ENCODE measurements around the gene TMEM212. TPM values are rescaled to one million over a fixed set of nuclear protein-coding genes. Genes with fewer than 3 reads are reported as not detected.

The TMEM212 gene
- total and polyA plus RNA-seq, 9 of the 15 experiments (the other 6 are each of a cell fraction or from before 2014, with no cell fraction given) = not detected

DNA sequence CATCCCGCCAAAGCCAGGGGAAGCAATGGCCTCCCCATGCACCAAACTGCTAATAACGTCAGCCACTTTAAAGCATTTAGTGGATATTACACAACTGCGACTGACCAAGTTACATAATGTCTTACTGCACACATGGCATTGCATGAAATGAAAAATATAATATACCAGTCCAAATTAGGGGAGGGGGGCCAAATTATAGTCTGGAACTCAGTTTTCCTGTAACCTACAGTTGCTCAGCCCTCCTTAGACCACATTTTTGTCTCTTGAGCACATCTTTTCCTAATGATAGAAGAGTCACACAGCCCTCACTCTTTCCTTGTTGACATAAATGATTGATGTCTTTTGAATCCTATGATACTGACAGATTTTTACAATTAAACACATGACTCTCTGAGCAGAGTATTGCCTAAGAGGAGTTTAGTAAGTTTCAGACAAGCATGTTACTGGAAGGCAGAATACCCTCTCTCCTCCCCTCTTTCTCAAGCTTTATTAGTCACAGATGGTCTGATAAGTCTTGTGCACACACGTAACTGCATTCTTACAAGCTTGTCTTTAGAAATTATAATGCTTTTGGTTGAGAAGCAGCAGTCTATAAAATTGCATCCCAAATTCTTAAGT is 31.7 kb upstream of the TMEM212 start (continued):
- TF ChIP-seq, protein P1, sequence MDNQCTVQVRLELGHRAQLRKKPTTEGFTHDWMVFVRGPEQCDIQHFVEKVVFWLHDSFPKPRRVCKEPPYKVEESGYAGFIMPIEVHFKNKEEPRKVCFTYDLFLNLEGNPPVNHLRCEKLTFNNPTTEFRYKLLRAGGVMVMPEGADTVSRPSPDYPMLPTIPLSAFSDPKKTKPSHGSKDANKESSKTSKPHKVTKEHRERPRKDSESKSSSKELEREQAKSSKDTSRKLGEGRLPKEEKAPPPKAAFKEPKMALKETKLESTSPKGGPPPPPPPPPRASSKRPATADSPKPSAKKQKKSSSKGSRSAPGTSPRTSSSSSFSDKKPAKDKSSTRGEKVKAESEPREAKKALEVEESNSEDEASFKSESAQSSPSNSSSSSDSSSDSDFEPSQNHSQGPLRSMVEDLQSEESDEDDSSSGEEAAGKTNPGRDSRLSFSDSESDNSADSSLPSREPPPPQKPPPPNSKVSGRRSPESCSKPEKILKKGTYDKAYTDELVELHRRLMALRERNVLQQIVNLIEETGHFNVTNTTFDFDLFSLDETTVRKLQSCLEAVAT (IDR thresholded peaks at IDR 0.05) = peak in 1 of 2 experiments; percentile 30; a peak in 1 of 4 replicates
- TF ChIP-seq, protein P2, sequence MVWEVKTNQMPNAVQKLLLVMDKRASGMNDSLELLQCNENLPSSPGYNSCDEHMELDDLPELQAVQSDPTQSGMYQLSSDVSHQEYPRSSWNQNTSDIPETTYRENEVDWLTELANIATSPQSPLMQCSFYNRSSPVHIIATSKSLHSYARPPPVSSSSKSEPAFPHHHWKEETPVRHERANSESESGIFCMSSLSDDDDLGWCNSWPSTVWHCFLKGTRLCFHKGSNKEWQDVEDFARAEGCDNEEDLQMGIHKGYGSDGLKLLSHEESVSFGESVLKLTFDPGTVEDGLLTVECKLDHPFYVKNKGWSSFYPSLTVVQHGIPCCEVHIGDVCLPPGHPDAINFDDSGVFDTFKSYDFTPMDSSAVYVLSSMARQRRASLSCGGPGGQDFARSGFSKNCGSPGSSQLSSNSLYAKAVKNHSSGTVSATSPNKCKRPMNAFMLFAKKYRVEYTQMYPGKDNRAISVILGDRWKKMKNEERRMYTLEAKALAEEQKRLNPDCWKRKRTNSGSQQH (CRISPR knock-in tag; IDR thresholded peaks at IDR 0.05) = no peak
- peak; percentile 27 for TF ChIP-seq BRD9 (IDR thresholded peaks at IDR 0.05; ENCODE audit: low read depth, partially characterized antibody)
- TF ChIP-seq, protein P3, sequence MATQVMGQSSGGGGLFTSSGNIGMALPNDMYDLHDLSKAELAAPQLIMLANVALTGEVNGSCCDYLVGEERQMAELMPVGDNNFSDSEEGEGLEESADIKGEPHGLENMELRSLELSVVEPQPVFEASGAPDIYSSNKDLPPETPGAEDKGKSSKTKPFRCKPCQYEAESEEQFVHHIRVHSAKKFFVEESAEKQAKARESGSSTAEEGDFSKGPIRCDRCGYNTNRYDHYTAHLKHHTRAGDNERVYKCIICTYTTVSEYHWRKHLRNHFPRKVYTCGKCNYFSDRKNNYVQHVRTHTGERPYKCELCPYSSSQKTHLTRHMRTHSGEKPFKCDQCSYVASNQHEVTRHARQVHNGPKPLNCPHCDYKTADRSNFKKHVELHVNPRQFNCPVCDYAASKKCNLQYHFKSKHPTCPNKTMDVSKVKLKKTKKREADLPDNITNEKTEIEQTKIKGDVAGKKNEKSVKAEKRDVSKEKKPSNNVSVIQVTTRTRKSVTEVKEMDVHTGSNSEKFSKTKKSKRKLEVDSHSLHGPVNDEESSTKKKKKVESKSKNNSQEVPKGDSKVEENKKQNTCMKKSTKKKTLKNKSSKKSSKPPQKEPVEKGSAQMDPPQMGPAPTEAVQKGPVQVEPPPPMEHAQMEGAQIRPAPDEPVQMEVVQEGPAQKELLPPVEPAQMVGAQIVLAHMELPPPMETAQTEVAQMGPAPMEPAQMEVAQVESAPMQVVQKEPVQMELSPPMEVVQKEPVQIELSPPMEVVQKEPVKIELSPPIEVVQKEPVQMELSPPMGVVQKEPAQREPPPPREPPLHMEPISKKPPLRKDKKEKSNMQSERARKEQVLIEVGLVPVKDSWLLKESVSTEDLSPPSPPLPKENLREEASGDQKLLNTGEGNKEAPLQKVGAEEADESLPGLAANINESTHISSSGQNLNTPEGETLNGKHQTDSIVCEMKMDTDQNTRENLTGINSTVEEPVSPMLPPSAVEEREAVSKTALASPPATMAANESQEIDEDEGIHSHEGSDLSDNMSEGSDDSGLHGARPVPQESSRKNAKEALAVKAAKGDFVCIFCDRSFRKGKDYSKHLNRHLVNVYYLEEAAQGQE (IDR thresholded peaks at IDR 0.05; ENCODE audit: borderline replicate concordance) = no peak
- TF ChIP-seq, protein P3 (CRISPR knock-in tag; IDR thresholded peaks at IDR 0.05; ENCODE audit: low read depth) = no peak
- peak; percentile 61 for TF ChIP-seq GATAD2B (IDR thresholded peaks at IDR 0.05; ENCODE audit: borderline replicate concordance)
- TF ChIP-seq, protein P4, sequence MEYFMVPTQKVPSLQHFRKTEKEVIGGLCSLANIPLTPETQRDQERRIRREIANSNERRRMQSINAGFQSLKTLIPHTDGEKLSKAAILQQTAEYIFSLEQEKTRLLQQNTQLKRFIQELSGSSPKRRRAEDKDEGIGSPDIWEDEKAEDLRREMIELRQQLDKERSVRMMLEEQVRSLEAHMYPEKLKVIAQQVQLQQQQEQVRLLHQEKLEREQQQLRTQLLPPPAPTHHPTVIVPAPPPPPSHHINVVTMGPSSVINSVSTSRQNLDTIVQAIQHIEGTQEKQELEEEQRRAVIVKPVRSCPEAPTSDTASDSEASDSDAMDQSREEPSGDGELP (CRISPR knock-in tag; IDR thresholded peaks at IDR 0.05; ENCODE audit: borderline replicate concordance) = no peak
- no peak for TF ChIP-seq STAG1 (CRISPR knock-in tag; IDR thresholded peaks at IDR 0.05; ENCODE audit: borderline replicate concordance)
